ENCODE data around the gene PLCL1.

PLCL1 gene

DNA sequence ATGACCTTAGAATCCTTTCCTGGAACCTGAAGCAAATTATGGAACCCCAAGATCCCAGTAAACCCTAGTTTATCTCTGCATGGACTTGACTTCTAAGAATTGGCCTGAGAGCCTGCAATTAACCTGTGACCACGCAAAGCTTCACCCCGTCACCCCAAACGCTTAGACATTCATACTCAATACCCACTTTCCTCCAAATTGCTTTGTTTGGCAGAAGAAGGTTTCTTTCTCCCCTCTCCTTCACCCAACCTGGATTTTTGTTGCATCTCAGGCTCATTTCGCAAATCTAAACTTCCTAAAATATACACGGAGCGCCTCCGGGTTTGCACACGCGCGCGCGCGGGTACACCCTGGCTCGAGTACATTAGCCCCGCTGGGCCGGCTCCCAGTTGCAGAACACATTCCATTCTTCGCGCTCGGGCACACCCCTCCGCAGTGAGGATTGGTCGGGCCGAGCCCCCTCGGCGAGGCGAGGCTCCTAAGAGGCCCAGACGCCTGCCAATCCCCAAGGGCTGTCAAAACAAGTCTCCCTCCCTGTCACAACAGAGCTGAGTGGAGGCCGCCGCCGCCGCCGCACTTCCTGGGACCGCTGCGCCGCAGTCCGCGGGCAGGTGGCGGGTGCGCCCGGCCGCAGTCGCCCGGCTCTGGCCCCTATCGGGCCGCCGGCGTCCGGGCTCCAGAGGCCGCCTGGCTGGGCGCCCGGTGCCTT is at the start of gene PLCL1:
Gene PLCL1, plus strand, starts transcription at position 545 of the 709 bp plus-strand sequence.
- DNase-seq (ENCODE audit: low read depth): peak; percentile 87

- DNase-seq (ENCODE audit: low read depth): no peak
Measured at GRCh38 chr2:197759013-197759412, 45.4 kb upstream of the PLCL1 start.

GRCh38 chr2:197759625-197760292 is 44.6 kb upstream of the PLCL1 start:
- DNase-seq (ENCODE audit: low read depth): no peak

DNA sequence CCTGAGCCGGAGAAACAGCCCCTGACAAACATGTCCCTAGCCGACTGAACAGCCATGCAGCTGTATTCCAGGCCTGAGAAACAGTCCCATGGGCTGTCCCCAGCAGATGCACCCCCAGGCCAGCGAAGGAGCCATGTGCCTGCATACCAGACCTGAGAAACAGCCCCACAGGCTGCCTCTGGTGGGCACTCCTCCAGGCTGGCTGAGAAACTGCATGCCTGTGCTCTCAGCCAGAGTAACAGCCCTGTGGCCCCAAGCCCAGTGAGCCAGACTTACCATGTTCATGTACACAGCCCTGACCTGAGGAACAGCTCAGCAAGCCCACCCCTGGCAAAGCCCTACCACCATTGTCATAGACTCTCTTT is 44.1 kb upstream of the PLCL1 start:
- no peak for DNase-seq (ENCODE audit: low read depth)

GRCh38 chr2:197777823-197778407 is 26.5 kb upstream of the PLCL1 start:
- DNase-seq (ENCODE audit: low read depth): no peak

- no peak for DNase-seq (ENCODE audit: low read depth)
Measured at GRCh38 chr2:197779261-197779660, 25.1 kb upstream of the PLCL1 start.

DNA sequence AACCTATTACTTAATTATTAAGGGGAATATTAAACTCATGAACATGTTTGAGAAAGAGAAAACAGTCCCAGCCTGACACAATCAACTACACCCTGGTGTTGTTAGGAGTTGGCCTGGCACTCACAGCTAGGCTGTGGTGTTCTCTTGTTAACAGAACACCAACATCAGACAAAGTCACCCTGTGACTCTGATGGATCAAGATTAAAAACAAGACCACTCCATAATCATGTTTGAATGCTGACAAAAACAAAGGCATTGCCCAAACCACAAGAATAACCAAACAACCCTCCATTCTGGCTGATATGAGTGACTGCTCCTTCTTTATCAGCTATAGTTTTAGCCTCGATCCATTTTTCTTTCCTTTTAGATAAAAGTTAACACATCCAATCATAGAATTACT is 22.3 kb upstream of the PLCL1 start:
- no peak for DNase-seq (ENCODE audit: low read depth)

- DNase-seq (ENCODE audit: low read depth): no peak
Measured at GRCh38 chr2:197784956-197785941, 19.1 kb upstream of the PLCL1 start, which contains the start of gene BOLL. Gene BOLL, minus strand, starts transcription at chr2:197785319. Its CDS starts 3,469 bp downstream, at chr2:197781850.

DNA sequence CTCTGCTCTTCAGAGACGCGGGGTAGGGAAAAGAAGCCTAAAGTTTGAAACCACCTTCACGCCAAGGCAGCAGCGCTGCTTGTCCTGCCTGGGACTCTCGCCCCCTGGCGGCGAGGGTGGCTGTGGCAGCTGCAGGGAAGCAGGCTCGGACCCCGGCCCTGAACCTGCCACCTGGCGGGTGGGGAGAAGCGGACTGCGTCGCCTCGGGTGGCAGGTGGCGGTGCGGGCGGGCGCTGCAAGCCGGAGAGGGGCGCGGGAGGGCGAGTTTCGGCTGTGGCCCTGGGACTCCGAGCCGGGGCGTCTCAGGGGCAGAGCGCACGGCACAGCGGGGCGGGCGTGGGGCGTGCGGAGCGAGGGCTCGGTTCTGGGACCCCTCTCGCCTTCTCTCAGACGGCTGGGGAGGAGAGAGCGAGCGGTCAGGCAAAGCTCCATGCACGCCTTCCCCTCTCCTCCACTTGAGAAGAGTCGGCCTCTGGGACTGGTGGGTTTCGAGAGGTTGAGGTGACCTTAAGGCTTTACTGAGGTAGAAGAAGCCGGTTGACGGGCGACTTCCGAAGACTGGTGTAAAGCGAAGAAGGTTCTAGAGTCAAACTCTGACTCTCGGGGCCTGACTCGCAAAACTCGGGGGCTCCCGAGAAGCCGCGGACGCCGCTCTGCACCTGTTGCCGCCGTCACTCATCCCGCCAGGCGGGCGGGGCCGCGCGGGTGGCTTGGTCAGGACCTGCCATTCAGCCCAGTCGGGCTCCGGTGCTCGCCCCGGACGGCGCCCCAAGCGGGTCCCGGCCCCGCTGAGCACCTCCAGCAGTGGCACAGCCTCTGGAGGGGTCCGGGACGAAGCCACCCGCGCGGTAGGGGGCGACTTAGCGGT is 18.1 kb upstream of the PLCL1 start:
- peak; percentile 19 for DNase-seq (ENCODE audit: low read depth)

- DNase-seq (ENCODE audit: low read depth): no peak
Measured at GRCh38 chr2:197793456-197793855, 10.9 kb upstream of the PLCL1 start.

DNA sequence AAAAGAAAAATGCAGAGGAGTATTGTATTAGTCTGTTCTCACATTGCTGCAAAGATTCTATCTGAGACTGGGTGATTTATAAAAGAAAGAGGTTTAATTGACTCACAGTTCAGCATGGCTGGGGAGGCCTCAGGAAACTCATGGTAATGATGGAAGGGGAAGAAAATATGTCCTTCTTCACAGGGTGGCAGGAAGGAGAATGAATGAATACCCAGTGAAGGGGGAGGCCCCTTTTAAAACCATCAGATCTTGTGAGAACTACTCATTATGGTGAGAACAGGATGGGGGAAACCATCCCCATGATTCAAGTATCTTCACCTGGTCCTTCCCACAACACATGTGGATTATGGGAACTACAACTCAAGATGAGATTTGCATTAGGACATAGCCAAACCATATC is 9.1 kb upstream of the PLCL1 start:
- DNase-seq (ENCODE audit: low read depth): no peak

DNA sequence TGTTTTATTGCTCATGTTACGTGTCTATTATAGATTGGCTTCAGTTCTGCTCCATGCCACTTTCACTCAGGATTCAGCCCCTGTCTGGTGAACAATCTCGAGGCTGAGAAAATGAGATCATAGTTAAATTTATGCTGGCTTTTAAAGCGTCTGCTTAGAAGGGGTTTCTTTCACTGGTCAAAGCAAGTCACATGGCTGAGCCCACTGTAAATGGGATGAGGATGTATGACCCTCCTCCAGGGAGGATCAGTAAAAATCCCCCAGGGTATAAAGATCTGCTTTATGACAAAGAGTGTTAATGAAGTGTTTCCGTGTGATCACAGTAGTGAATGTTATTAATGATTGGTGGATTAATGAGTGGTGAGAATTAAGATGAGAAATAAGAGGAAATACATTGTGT is 6.2 kb upstream of the PLCL1 start:
- DNase-seq (ENCODE audit: low read depth): no peak

GRCh38 chr2:197799068-197799467 is 5.3 kb upstream of the PLCL1 start:
- no peak for DNase-seq (ENCODE audit: low read depth)

GRCh38 chr2:197800091-197800490 is 4.3 kb upstream of the PLCL1 start:
- DNase-seq (ENCODE audit: low read depth): no peak

GRCh38 chr2:197801033-197801432 is 3.4 kb upstream of the PLCL1 start:
- no peak for DNase-seq (ENCODE audit: low read depth)

DNA sequence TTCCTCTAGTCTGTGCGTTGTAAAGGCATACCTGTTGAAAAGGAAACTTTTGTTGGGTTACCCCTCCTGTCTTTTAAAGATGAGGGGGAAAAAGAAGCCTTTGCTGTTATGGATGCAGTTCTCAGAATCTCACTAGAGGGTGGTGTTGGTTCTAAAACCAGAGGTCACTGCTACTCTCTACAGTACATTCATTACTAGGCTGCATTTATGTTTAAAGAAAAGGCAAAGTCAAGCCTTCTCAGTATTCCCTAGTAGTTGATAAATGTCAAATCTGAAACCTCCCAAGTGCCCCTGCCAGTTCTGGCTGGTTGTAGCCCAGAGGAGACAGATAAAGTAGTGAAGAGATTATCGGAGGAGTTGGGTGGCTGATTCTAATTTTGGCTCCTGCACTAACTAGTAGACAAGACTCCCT is 1.4 kb upstream of the PLCL1 start:
- no peak for DNase-seq (ENCODE audit: low read depth)

DNA sequence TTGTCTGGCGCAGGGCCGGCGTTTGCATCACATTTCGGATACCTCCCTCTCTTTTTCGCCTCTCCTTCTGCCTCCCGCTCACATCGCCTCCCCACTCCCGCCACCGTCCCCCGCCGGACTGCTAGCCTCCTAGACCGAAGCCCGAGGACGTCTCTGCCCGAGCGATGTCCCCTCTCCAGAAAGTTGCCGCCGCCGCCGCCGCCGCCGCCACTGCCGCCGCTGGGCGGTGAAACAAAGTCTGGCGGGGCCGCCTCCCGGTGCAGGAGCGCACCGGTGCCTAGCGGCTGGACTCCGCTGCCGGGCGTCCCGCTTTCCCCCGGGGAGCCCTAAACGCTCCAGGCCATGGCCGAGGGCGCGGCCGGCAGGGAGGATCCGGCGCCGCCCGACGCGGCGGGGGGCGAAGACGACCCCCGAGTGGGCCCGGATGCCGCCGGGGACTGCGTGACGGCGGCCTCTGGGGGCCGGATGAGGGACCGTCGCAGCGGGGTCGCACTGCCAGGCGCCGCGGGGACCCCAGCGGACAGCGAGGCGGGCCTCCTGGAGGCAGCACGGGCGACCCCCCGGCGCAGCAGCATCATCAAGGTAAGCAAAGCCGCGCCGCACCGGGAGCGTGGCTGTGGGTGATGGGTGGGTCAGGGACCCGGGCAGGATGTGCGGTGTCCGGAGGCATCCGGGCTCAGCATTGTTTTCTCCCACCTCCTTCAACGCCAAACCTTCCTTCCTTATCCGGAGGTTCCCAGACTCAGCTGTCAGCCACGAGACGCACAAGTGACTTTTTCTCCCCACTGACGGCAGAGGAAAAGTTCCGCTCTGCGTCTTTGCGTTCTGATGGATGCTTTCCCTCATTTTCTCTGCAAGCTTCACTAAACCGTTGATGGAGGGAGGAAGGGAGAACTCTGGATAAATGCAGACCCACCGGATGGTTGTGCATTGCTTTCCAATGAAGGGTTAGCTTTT is 643 bp downstream of the PLCL1 start:
- no peak for DNase-seq (ENCODE audit: low read depth)

- no peak for DNase-seq (ENCODE audit: low read depth)
Measured at GRCh38 chr2:197805715-197806633, 1.6 kb downstream of the PLCL1 start.

DNA sequence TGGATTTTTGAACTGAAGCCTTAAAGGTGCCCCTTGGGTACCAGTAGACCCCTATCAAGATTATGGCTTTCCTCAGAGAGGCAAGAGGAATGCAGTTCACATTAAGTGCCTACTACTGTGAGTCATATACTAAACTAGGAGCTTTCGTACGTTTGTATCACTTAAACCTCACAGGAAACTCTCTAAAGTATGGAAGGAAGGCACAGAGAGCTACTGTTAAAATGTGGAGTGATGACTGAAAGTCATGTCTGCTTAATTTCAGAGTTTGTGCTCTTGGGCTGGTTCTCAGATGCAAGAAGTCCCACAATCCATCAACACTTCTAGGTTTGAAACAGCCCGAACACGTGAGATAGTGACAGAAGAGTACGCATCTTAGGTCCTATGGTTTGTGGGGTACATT is 4.7 kb downstream of the PLCL1 start:
- no peak for DNase-seq (ENCODE audit: low read depth)
